Adrenal gland (tissue), 12 donors: ENCODE measurements around the gene HAUS3. TPM values are rescaled to one million over a fixed set of nuclear protein-coding genes. Genes with fewer than 3 reads are reported as not detected.

Source experiments
- DNase-seq, 7 donors: peaks; one replicate each; pipeline ENCODE4 v3.0.0-alpha.2; 2019 to 2020
- H3K27ac ChIP-seq, 5 donors: fragments of 200-600 bp; sonication (generic) in 4 of 5; 1 replicate in 3 of 5; 2 replicates in 2 of 5; pipeline versions ENCODE4 v1.5.1 to v1.8.0; 2016 to 2020; ENCODE audit warnings: mild to moderate bottlenecking in 1 of 5
- H3K27me3 ChIP-seq: fragments of 200-600 bp; 2 replicates; pipeline ENCODE4 v1.8.0; 2021
- H3K36me3 ChIP-seq, 2 donors: fragments of 200-600 bp; replicated peaks in 1 of 2; 1 replicate in 1 of 2; 2 replicates in 1 of 2; pipeline versions ENCODE4 v1.5.1 to v1.8.0; 2018 to 2022
- H3K4me1 ChIP-seq, 2 donors: fragments of 200-600 bp; replicated peaks in 1 of 2; 1 replicate in 1 of 2; 2 replicates in 1 of 2; pipeline versions ENCODE4 v1.5.1 to v1.8.0; 2018 to 2021
- H3K4me3 ChIP-seq, 4 donors: fragments of 200-600 bp; sonication (generic) in 3 of 4; one replicate each; pipeline ENCODE4 v1.5.1; 2016 to 2018
- H3K9me3 ChIP-seq, 3 donors: fragments of 200-600 bp; sonication (generic) in 1 of 3; replicated peaks in 1 of 3; 1 replicate in 2 of 3; 2 replicates in 1 of 3; pipeline versions ENCODE4 v1.5.1 to v1.8.0; 2016 to 2021
- CTCF ChIP-seq, 6 experiments: fragments of 450-650 bp in 4 of 6; fragments of 200-600 bp in 2 of 6; sonication (generic) in 1 of 6; IDR thresholded peaks; 1 replicate in 5 of 6; 2 replicates in 1 of 6; pipeline versions ENCODE4 v1.5.1 to v1.8.0; 2016 to 2021; ENCODE audit warnings: antibody characterized with exemption in 6 of 6, mild to moderate bottlenecking in 2 of 6, moderate library complexity in 1 of 6
- POLR2A ChIP-seq, 2 donors: fragments of 450-650 bp; IDR thresholded peaks; one replicate each; pipeline ENCODE4 v1.6.1; 2017; ENCODE audit warnings: antibody characterized with exemption in 2 of 2, mild to moderate bottlenecking in 2 of 2, moderate library complexity in 1 of 2
- WGBS, 4 donors: extraction: QIAGEN DNeasy Blood & Tissue Kit in 2 of 4; methylation state at CpG; one replicate each; pipeline versions ENCODE4 v1.1.5 to v1.1.7; 2013 to 2017; 5-methylcytosine and 5-hydroxymethylcytosine counted together
- intact Hi-C, 2 donors: fragments of 100-400 bp; cut with DNase I; formaldehyde crosslinking; loops; one replicate each; pipeline versions ENCODE4 v1.14.1 to v1.15.0; 2022 to 2023
- polyA plus RNA-seq, 3 donors: library from polyadenylated mRNA; stranded (reverse); fragments of 200-250 nt in 2 of 3; fragments of 350-450 nt in 1 of 3; fragmentation: Illumina TruSeq in 1 of 3; extraction: RNeasy Lipid Tissue Mini Kit (QIAGEN cat#74804) in 1 of 3; gene quantifications; one replicate each; pipeline ENCODE4 v1.2.3, GENCODE V29; 2013 to 2014
- total RNA-seq, 9 donors: library from RNA; depleted of rRNA in 4 of 9; stranded (reverse); fragments of >200 nt in 4 of 9; fragments of 120-200 nt in 1 of 9; fragmentation: NEBNext Ultra II Directional in 1 of 9; extraction: Animal tissue kit (Norgen Biotek cat#: 25700) in 1 of 9; gene quantifications; one replicate each; pipeline versions ENCODE4 v1.1.0 to v1.2.4, GENCODE V29; 2013 to 2023
- donor health status: healthy with polysubstance abuse.
- donor health status: Bipolar disorder and iron deficiency.
- donor health status: DM: yes; HTN: yes; CAD: no.
- donor health status: DM: no; HTN: no; CAD: no.
- donor health status: DM: no; HTN: no; CAD: no.
- donor health status: DM: yes; HTN: yes; CAD: no.

HAUS3 gene
- total and polyA plus RNA-seq, 12 donors, result 8.3 to 19.1 (median 13.1) TPM

DNA sequence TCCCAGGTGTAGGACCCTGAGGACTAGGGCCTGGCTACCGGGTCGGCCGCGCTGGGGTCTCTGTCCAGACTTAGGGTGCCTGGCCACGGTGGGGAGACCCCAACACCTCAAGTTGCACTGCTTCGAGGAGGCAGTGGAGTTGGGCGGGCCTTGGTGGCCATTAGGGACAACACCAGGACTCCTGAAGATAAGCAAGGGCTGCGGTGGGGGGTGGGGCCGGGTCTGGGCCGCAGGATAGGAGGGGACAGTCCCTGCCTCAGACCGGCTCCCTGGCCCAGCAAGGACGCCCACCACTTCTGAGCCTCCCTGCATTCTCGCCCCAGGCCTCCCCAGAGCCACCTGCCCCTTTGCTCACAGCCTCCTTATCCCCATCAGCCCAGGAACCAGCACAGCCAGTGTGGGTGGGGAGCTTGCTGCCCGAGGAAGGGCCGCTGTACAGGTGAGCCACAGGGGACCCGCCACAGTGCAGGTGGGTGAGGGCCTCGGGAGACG lies 25.4 kb upstream of the HAUS3 start:
- Histone ChIP-seq H3K9me3 (no peaks in the 10 kb centered on the region), H3K36me3 (no peaks in the 10 kb centered on the region), H3K27me3 (no peaks in the 10 kb centered on the region), H3K4me3 (no peak overlapping the region), H3K4me1 (peaks cover 20 to 38% of the 10 kb centered on the region in 2 donors), H3K27ac (no peak overlapping the region)
- no peak for TF ChIP-seq CTCF (IDR thresholded peaks at IDR 0.05)
- TF ChIP-seq POLR2A (IDR thresholded peaks at IDR 0.05), result no peak
- intact Hi-C loops, result loop anchor here in 1 of 2 donors (5.0 kb wide), 1 partner anchor 140 kb away; no protein-coding TSS in a partner anchor
- 87 to 90% (median 89%) methylated on average over 9 to 18 of the region's 18 CpGs for WGBS, 4 donors
- no peak for DNase-seq

GRCh38 chr4:2266821-2267220 lies 24.9 kb upstream of the HAUS3 start:
- WGBS, 4 donors, result 71 to 96% (median 82%) methylated on average over 3 to 5 of the region's 5 CpGs
- Histone ChIP-seq H3K4me1 (peaks cover 20 to 37% of the 10 kb centered on the region in 2 donors), H3K27ac (peak overlapping the region in 1 of 5 donors; percentile 76), H3K4me3 (no peak overlapping the region), H3K36me3 (no peaks in the 10 kb centered on the region), H3K27me3 (no peaks in the 10 kb centered on the region), H3K9me3 (no peaks in the 10 kb centered on the region)
- no peak for TF ChIP-seq CTCF (IDR thresholded peaks at IDR 0.05)
- intact Hi-C loops, result loop anchor here in 1 of 2 donors (5.0 kb wide), 1 partner anchor 140 kb away; no protein-coding TSS in a partner anchor
- no peak for DNase-seq

- intact Hi-C loops, result loop anchor here in 1 of 2 donors (5.0 kb wide), 1 partner anchor 141 kb away; no protein-coding TSS in a partner anchor
- Histone ChIP-seq H3K27ac (peak overlapping the region in 4 of 5 donors; percentile 54 to 76 (median 72)), H3K36me3 (no peaks in the 10 kb centered on the region), H3K4me1 (peaks cover 20 to 30% of the 10 kb centered on the region in 2 donors), H3K4me3 (no peak overlapping the region), H3K27me3 (no peaks in the 10 kb centered on the region), H3K9me3 (no peaks in the 10 kb centered on the region)
- peak; percentile 74 to 92 (median 87) for DNase-seq
- TF ChIP-seq CTCF (IDR thresholded peaks at IDR 0.05), result no peak
- TF ChIP-seq POLR2A (IDR thresholded peaks at IDR 0.05), result peak in 1 of 2 donors; percentile 45
- WGBS, 4 donors, result 25 to 32% (median 28%) methylated on average over 8 of the region's 8 CpGs
Observed at GRCh38 chr4:2266181-2266580, 24.3 kb upstream of the HAUS3 start.

GRCh38 chr4:2265113-2266110 lies 23.5 kb upstream of the HAUS3 start:
- WGBS, 4 donors, result 85 to 88% (median 85%) methylated on average over 10 to 19 of the region's 19 CpGs
- Histone ChIP-seq H3K27me3 (no peaks in the 10 kb centered on the region), H3K4me3 (no peak overlapping the region), H3K36me3 (no peaks in the 10 kb centered on the region), H3K9me3 (no peaks in the 10 kb centered on the region), H3K4me1 (peaks cover 25 to 36% of the 10 kb centered on the region in 2 donors), H3K27ac (peak overlapping the region in 4 of 5 donors; percentile 54 to 76 (median 72))
- no peak for TF ChIP-seq CTCF (IDR thresholded peaks at IDR 0.05)
- no peak for TF ChIP-seq POLR2A (IDR thresholded peaks at IDR 0.05)
- intact Hi-C loops, result loop anchor here in 1 of 2 donors (5.0 kb wide), 1 partner anchor 142 kb away; no protein-coding TSS in a partner anchor
- peak in 2 of 7 donors; percentile 10 to 11 for DNase-seq
